GM18951 (cell line): ENCODE measurements around the gene PTPN14.
A peak's percentile ranks its signal among the peaks of the same experiment; 100 is the strongest.

Source experiments
- POLR2A ChIP-seq: IDR thresholded peaks from 4 replicates; pipeline ENCODE4 v1.6.1; 2011; ENCODE audit warnings: mild to moderate bottlenecking; ENCODE audit not compliant: insufficient read length, insufficient read depth; ENCODE audit errors: extremely low read depth
- in situ Hi-C: fragments of 300-500 bp; cut with MboI; formaldehyde crosslinking; loops from one replicate; pipeline ENCODE4 v1.12.0; 2022; ENCODE audit warnings: low sequenced_read_pairs, mixed read lengths, inconsistent platforms; ENCODE audit not compliant: unreplicated experiment

PTPN14 gene

GRCh38 chr1:214451596-214451995 is 99.8 kb downstream of the PTPN14 start:
- in situ Hi-C loops = no loop called here
- no peak for TF ChIP-seq POLR2A

GRCh38 chr1:214449371-214449770 is 102.0 kb downstream of the PTPN14 start:
- in situ Hi-C loops = no loop called here

DNA sequence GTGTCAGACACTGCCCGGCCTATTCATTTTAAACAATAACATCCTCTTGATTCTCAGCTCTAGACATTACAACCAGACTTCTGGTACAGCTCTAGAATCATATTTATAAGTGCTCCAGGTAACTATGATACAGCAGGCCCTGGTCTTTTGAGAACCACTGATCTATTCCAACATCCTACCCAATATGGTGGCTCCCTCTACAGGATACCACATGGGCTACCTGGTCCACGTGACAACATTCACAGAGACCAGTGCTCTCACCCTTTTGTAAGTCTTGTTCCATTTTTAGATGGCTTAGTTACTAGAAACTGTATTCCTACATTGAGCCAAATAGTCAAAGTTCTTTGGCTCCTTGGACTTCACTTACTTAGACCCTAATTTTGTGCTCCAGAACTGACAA is 102.9 kb downstream of the PTPN14 start:
- in situ Hi-C loops = no loop called here
- TF ChIP-seq POLR2A = no peak

More at GRCh38 chr1:214449371-214449770, 102.0 kb downstream of the PTPN14 start:
- no peak for TF ChIP-seq POLR2A

DNA sequence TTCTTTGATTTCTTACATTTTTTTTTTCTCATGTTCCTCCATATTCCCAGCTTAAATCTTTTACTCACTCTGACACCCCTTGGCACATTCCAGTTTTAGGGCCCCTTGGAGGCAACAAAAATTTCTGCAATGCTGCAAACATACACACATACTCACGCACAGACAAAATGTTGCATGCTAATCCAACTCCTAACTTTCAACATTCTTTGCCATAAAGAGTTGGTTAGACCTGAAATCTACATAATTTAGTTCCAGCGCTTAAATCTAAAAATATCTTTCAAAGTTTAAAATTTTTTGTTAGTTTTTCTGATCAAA is 103.9 kb downstream of the PTPN14 start:
- no peak for TF ChIP-seq POLR2A
- in situ Hi-C loops = no loop called here

DNA sequence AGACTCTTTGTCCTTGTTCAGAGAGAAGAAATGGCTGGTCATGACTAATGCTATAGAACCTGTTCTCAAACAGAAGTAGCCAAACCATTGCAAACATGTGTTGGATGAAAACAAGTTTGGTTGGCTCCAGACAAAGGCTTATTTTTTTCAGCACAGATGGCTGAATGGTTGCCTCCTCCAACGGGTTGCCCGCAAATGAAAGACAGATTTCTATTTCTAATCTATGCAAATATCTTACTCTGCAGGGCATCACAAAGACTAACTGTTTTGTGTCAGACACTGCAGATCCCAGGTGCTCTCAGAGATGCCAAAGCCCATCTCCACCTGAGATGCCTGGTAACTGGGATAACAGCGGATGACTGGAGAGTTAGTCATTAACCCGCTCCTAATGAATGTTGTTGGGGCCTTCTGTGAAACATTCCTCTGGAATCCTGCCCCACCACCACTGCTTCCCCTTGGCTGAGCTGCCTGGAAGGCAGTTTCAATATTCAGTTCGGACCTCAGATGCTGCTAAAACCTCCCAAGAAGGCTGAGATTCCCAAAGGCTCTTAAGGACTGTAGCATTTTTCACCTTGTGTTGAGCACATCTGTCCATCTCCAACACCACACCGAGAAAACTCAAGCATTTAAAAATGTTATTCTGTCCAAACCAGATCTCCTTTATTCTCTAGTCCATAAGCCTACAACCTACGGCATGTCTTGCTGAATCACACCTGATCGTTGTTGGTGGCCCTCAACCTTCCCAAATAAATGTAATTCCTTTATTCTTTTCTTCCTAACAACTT is 104.4 kb downstream of the PTPN14 start:
- no peak for TF ChIP-seq POLR2A

DNA sequence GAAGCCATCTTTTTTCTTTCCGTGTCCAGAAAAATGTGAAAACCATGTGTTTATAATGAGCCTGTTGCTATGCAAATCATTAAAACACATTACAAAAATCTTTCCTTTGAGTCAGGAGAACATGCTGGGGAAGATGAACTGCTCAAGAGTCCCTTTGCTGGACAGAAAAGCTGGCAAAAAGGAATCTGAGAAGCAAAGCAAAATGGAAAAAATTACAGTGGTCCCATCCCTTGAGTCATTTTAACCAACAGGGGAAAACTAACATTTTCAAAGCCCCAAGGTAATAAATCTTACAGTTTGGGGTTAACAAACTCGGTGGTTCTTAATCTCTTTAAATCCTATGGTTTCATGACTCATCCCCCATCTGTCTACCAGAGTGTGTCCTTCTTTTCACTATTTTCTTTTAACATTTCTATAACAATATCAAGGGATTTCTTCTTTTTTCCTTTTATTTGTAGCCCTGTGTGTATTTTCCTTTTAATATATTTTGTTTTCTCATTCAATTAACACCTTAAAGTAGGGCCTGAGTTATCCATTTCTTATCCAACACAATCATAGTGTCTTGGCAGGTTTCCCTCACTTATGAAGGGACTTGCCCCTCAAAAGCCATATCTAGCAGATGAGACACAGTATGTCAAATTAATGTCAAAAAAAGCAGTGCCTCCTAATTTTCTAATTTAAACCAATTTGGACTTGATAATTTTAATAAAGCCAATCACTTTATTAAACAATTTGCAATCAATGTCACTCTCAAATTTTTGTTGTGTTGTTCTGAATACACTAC is 105.4 kb downstream of the PTPN14 start:
- TF ChIP-seq POLR2A = no peak
- in situ Hi-C loops = no loop called here

More for the DNA sequence above, 104.4 kb downstream of the PTPN14 start:
- in situ Hi-C loops = no loop called here

GRCh38 chr1:214445199-214445598 is 106.2 kb downstream of the PTPN14 start:
- no peak for TF ChIP-seq POLR2A

DNA sequence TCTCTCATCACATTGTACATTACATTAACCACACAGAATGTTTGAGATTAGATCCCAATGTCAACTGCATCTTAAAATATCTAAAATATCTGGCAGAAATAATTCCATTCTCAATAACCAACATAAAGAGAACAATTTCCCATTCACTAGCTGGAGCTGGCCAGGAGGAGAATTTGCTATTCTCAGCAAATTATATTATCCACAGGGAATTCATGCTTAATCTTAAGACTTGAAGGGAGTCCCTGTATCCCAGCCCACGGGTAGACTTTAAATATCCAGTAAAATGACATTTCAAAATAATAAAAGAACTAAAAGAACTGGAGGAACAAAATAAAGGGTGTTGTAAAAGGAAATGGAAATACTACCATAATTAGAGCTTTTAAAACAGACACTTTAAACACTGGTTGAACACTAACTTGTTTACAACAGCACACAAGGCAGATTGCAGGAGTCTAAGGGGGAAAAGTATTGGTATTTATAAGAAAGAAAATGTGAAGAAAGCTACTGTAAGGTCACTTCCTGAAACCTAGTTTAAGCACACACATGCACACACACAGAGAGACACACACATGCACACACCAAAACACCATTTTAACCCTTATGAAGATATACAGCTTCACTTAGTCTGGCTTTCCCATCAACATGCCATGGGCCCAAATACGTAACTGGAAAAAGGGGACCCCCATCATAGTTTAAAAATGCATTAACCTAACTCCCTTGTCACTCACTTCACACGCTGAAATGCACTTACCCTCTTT is 107.0 kb downstream of the PTPN14 start:
- no peak for TF ChIP-seq POLR2A

More at GRCh38 chr1:214445199-214445598, 106.2 kb downstream of the PTPN14 start:
- in situ Hi-C loops = no loop called here

DNA sequence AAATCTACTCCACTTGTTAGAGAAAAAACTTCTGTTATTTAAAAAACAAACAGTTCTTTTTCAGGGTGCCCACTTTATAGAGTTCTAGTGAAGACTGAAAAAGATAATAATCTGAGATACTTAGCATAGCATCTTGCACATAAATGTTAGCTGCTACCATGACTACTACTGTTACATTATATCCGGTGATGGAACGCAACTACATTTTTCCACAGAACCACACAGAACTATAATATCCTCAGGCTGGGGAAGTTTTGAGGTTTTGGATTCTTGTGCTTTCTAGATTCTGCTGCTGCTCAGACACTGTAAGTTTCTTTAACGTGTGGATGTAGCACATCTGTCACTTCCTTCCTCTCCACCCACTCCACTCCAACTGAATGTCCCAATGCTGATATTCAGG is 110.3 kb downstream of the PTPN14 start:
- in situ Hi-C loops = no loop called here
- no peak for TF ChIP-seq POLR2A

More for the DNA sequence above, 107.0 kb downstream of the PTPN14 start:
- in situ Hi-C loops = no loop called here

- TF ChIP-seq POLR2A = no peak
- in situ Hi-C loops = no loop called here
Observed at GRCh38 chr1:214440219-214440965, 111.0 kb downstream of the PTPN14 start.

DNA sequence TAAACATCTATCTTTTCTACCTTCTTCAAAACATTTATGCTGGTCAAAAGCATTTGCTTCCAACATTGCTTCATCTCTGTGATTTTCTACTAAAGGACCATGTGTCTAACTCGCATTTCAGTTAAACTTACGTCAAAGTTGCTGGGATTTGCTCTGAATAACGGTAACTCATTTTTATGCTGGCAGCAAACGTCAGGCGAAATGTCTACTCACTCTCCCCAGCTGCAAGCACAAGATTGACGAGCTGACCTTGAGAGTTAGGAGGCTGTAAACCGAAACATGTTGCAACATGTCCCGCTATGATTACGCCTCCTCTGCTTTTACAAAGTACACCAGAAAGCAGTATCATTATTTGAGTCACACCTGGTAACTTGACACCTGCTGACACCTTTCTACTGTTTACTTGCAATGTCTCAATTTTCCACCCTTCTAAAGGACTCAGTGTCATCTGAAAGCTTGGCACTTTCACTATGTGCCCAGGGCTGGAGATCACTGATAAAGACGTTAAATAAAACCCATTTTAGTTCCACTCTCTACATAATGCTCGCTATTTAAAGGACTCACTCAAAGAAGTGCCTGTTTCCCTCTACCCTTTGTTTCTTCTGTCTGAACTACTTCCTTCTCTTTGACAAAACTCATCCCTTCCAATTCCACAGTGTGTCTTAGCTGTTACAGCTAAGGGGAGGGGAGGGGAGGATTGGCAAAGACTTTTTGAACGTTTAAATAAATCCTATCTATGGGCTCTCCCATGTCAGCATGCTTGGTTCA is 111.9 kb downstream of the PTPN14 start:
- in situ Hi-C loops = no loop called here
- TF ChIP-seq POLR2A = peak; percentile 30

- in situ Hi-C loops = no loop called here
Observed at GRCh38 chr1:214438530-214438929, 112.9 kb downstream of the PTPN14 start.

GRCh38 chr1:214438075-214438474 is 113.3 kb downstream of the PTPN14 start:
- in situ Hi-C loops = no loop called here
- no peak for TF ChIP-seq POLR2A

More at GRCh38 chr1:214438530-214438929, 112.9 kb downstream of the PTPN14 start:
- TF ChIP-seq POLR2A = no peak
